ENCODE measurements around the gene TRIM63.

DNA sequence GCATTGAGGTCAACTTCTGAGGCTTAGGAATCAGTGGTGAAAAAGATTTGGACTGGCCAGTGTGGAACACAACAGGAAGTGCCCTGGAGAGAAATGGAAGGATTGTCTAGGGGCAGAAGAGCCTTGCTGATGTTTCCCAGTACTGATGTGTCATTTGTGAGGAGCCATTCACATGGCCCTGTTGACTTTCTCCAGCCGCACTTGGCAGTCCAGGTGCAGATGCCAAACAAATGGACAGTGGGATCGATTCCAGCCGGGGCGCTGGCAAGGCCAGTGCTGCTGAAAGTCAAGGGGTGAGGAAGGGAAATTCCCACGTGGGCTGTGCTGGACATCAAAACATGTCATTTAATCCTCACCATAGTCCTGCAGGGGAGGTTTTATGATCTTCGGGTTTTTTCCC, 4.9 kb upstream of the TRIM63 start:
- TF ChIP-seq YY1 (IDR thresholded peaks at IDR 0.05; ENCODE audit: low read depth, low read length) (no peak), CHD2 (IDR thresholded peaks at IDR 0.05; ENCODE audit: low read length) (no peak), CHD1 (IDR thresholded peaks at IDR 0.05; ENCODE audit: low read depth, low read length) (no peak), POLR2A (IDR thresholded peaks at IDR 0.05; ENCODE audit: control extremely low read depth in 1 of 2, low read depth in 2 of 2, low read length in 2 of 2) (no peak), POU5F1 (IDR thresholded peaks at IDR 0.05; ENCODE audit: low read depth, low read length) (no peak), SP2 (IDR thresholded peaks at IDR 0.05; ENCODE audit: low read length) (no peak), RAD21 (IDR thresholded peaks at IDR 0.05 in 1 of 2, conservative IDR thresholded peaks at IDR 0.05 in 1 of 2; ENCODE audit: low read depth in 2 of 2, low read length in 2 of 2) (no peak), TAF1 (IDR thresholded peaks at IDR 0.05; ENCODE audit: low read depth, low read length) (no peak)
- TF ChIP-seq, protein P1, sequence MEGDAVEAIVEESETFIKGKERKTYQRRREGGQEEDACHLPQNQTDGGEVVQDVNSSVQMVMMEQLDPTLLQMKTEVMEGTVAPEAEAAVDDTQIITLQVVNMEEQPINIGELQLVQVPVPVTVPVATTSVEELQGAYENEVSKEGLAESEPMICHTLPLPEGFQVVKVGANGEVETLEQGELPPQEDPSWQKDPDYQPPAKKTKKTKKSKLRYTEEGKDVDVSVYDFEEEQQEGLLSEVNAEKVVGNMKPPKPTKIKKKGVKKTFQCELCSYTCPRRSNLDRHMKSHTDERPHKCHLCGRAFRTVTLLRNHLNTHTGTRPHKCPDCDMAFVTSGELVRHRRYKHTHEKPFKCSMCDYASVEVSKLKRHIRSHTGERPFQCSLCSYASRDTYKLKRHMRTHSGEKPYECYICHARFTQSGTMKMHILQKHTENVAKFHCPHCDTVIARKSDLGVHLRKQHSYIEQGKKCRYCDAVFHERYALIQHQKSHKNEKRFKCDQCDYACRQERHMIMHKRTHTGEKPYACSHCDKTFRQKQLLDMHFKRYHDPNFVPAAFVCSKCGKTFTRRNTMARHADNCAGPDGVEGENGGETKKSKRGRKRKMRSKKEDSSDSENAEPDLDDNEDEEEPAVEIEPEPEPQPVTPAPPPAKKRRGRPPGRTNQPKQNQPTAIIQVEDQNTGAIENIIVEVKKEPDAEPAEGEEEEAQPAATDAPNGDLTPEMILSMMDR (IDR thresholded peaks at IDR 0.05; ENCODE audit: control extremely low read depth in 1 of 3, insufficient read depth in 1 of 3, low read depth in 1 of 3, low read length in 3 of 3), result no peak
- TF ChIP-seq, protein P2, sequence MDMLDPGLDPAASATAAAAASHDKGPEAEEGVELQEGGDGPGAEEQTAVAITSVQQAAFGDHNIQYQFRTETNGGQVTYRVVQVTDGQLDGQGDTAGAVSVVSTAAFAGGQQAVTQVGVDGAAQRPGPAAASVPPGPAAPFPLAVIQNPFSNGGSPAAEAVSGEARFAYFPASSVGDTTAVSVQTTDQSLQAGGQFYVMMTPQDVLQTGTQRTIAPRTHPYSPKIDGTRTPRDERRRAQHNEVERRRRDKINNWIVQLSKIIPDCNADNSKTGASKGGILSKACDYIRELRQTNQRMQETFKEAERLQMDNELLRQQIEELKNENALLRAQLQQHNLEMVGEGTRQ (IDR thresholded peaks at IDR 0.05; ENCODE audit: low read length), result no peak

Measured in H1 (cell line).